SK-N-SH treated with all-trans-retinoic acid at 6 μM for 48 hours (cell line): ENCODE data around the gene N4BP2.

Experiments used
- BACH2 ChIP-seq: fragments of 250-450 bp; sonication (Bioruptor Pico); IDR thresholded peaks from 2 replicates; pipeline ENCODE4 v1.9.0; 2021; ENCODE audit warnings: mild to moderate bottlenecking, borderline replicate concordance
- OSR1 ChIP-seq: fragments of 250-450 bp; sonication (Bioruptor Pico); IDR thresholded peaks from 2 replicates; pipeline ENCODE4 v1.8.0; 2022; ENCODE audit warnings: moderate library complexity, mild to moderate bottlenecking, inconsistent platforms
- RARB ChIP-seq: fragments of 250-450 bp; sonication (Bioruptor Pico); IDR thresholded peaks from 2 replicates; pipeline ENCODE4 v1.8.0; 2021; ENCODE audit warnings: mild to moderate bottlenecking, moderate library complexity
- ZC3H10 ChIP-seq: fragments of 250-450 bp; sonication (Bioruptor Pico); IDR thresholded peaks from 2 replicates; pipeline ENCODE4 v1.5.1; 2021; ENCODE audit warnings: mild to moderate bottlenecking, moderate library complexity
- ZNF565 ChIP-seq: fragments of 450-650 bp; formaldehyde crosslinking; conservative IDR thresholded peaks from 2 replicates; pipeline ENCODE4 v1.5.0; 2020; ENCODE audit warnings: low read depth, mild to moderate bottlenecking, moderate library complexity
- TF ChIP-seq, protein P1 (sequence below): fragments of 250-450 bp; sonication (Bioruptor Pico); IDR thresholded peaks from 2 replicates; pipeline ENCODE4 v1.5.1; 2020; ENCODE audit warnings: low read depth, mild to moderate bottlenecking, moderate library complexity
- TF ChIP-seq, protein P2 (sequence below): fragments of 250-450 bp; sonication (Bioruptor Pico); IDR thresholded peaks from 2 replicates; pipeline ENCODE4 v1.8.0; 2020; ENCODE audit warnings: mild to moderate bottlenecking, moderate library complexity, borderline replicate concordance
- TF ChIP-seq, protein P3 (sequence below): fragments of 250-450 bp; sonication (Bioruptor Pico); IDR thresholded peaks from 2 replicates; pipeline ENCODE4 v1.5.0; 2020; ENCODE audit warnings: mild to moderate bottlenecking, moderate library complexity

DNA sequence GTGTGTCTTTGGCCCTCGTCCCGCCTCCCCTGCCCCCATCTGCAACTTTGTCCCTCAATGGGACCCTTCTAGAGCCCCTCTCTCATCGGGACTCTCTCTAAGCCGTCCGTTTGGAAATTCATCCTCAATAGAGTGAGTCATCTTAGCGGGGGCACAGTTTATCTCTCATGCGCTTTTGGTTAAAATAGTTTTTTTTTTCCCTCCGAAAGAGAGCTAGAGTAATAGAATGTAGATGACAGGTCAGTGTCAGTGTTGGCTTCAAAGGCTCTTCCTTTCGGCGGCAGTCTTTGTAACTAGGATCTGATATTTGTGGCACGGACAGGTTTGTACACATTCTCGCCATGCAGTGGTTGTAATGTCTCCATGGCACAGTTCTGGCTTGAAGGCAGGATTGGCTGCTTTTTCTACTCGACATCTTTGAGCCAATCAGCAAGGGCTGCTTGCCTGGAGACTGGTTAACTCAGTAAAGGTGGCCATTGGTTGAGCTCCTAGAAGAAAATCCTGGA lies 989 bp downstream of the N4BP2 start:
- TF ChIP-seq, protein P1, sequence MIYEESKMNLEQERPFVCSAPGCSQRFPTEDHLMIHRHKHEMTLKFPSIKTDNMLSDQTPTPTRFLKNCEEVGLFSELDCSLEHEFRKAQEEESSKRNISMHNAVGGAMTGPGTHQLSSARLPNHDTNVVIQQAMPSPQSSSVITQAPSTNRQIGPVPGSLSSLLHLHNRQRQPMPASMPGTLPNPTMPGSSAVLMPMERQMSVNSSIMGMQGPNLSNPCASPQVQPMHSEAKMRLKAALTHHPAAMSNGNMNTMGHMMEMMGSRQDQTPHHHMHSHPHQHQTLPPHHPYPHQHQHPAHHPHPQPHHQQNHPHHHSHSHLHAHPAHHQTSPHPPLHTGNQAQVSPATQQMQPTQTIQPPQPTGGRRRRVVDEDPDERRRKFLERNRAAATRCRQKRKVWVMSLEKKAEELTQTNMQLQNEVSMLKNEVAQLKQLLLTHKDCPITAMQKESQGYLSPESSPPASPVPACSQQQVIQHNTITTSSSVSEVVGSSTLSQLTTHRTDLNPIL (CRISPR knock-in tag) = no peak
- TF ChIP-seq, protein P2, sequence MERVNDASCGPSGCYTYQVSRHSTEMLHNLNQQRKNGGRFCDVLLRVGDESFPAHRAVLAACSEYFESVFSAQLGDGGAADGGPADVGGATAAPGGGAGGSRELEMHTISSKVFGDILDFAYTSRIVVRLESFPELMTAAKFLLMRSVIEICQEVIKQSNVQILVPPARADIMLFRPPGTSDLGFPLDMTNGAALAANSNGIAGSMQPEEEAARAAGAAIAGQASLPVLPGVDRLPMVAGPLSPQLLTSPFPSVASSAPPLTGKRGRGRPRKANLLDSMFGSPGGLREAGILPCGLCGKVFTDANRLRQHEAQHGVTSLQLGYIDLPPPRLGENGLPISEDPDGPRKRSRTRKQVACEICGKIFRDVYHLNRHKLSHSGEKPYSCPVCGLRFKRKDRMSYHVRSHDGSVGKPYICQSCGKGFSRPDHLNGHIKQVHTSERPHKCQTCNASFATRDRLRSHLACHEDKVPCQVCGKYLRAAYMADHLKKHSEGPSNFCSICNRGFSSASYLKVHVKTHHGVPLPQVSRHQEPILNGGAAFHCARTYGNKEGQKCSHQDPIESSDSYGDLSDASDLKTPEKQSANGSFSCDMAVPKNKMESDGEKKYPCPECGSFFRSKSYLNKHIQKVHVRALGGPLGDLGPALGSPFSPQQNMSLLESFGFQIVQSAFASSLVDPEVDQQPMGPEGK (CRISPR knock-in tag) = no peak
- TF ChIP-seq RARB (CRISPR knock-in tag) = no peak
- TF ChIP-seq, protein P3, sequence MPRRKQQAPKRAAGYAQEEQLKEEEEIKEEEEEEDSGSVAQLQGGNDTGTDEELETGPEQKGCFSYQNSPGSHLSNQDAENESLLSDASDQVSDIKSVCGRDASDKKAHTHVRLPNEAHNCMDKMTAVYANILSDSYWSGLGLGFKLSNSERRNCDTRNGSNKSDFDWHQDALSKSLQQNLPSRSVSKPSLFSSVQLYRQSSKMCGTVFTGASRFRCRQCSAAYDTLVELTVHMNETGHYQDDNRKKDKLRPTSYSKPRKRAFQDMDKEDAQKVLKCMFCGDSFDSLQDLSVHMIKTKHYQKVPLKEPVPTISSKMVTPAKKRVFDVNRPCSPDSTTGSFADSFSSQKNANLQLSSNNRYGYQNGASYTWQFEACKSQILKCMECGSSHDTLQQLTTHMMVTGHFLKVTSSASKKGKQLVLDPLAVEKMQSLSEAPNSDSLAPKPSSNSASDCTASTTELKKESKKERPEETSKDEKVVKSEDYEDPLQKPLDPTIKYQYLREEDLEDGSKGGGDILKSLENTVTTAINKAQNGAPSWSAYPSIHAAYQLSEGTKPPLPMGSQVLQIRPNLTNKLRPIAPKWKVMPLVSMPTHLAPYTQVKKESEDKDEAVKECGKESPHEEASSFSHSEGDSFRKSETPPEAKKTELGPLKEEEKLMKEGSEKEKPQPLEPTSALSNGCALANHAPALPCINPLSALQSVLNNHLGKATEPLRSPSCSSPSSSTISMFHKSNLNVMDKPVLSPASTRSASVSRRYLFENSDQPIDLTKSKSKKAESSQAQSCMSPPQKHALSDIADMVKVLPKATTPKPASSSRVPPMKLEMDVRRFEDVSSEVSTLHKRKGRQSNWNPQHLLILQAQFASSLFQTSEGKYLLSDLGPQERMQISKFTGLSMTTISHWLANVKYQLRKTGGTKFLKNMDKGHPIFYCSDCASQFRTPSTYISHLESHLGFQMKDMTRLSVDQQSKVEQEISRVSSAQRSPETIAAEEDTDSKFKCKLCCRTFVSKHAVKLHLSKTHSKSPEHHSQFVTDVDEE (CRISPR knock-in tag) = no peak
- TF ChIP-seq ZC3H10 = no peak
- no peak for TF ChIP-seq OSR1
- TF ChIP-seq ZNF565 (CRISPR knock-in tag) = no peak
- TF ChIP-seq BACH2 = no peak
